SU-DHL-6 (cell line): ENCODE measurements around the gene TSPAN32.

Source experiments
- CTCF ChIP-seq: fragments of 200-600 bp; sonication (generic); IDR thresholded peaks from one replicate; pipeline ENCODE4 v1.5.1; 2017; ENCODE audit warnings: antibody characterized with exemption, mild to moderate bottlenecking, low read length, moderate library complexity; ENCODE audit not compliant: insufficient read depth, poor library complexity, severe bottlenecking
- EZH2phosphoT487 ChIP-seq: fragments of 200-600 bp; sonication (generic), shearing (Covaris generic); conservative IDR thresholded peaks from 2 replicates; pipeline ENCODE4 v1.6.1; 2018; ENCODE audit warnings: mild to moderate bottlenecking, antibody characterized with exemption, low read length, moderate library complexity, mixed read lengths

DNA sequence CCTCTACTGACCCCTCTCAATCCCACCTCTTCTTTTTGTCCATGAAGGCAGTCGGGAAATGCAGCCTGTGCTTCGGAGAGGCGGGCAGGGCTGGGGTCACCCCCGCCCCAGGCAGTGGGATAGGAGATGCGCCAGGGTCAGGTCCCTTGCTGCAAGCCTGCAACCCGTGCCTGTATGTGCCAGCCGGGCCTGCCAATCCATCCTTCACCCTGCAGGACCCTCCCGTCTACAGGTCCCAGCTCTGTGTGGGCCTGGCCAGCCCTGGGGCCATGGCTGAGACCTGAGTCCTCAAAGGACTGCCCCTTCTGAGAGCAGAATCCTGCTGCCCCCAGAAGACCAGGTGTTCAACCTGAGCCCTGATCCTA lies 42.4 kb upstream of the TSPAN32 start:
- TF ChIP-seq CTCF (no peak), EZH2phosphoT487 (no peak)
